Upper lobe of right lung (tissue), 1 donor: ENCODE data around the gene TMEM62. TPM values are rescaled to one million over a fixed set of nuclear protein-coding genes. Genes with fewer than 3 reads are reported as not detected.

Experiments used
- ATAC-seq: fragments of 200-7000 bp; cut with Tn5 transposase; one replicate; pipeline ENCODE4 v1.9.1; 2020; ENCODE audit warnings: mild to moderate bottlenecking, moderate library complexity
- DNase-seq: peaks from one replicate; pipeline ENCODE4 v3.0.0-alpha.2; 2020
- H3K27ac ChIP-seq: fragments of 200-600 bp; one replicate; pipeline ENCODE4 v1.8.0; 2022
- H3K27me3 ChIP-seq: fragments of 200-600 bp; one replicate; pipeline ENCODE4 v1.8.0; 2022; ENCODE audit warnings: mild to moderate bottlenecking
- H3K36me3 ChIP-seq: fragments of 200-600 bp; one replicate; pipeline ENCODE4 v1.8.0; 2022
- H3K4me1 ChIP-seq: fragments of 200-600 bp; one replicate; pipeline ENCODE4 v1.8.0; 2022
- H3K4me3 ChIP-seq: fragments of 200-600 bp; one replicate; pipeline ENCODE4 v1.8.0; 2022; ENCODE audit warnings: mild to moderate bottlenecking
- H3K9me3 ChIP-seq: fragments of 200-600 bp; one replicate; pipeline ENCODE4 v1.8.0; 2022
- CTCF ChIP-seq: fragments of 200-600 bp; IDR thresholded peaks from one replicate; pipeline ENCODE4 v1.8.0; 2022; ENCODE audit warnings: antibody characterized with exemption
- intact Hi-C: fragments of 100-400 bp; cut with DNase I; formaldehyde crosslinking; loops from one replicate; pipeline ENCODE4 v1.11.0; 2022
- total RNA-seq: library from RNA; stranded (reverse); fragmentation: NEBNext Ultra II Directional; extraction: Animal tissue kit (Norgen Biotek cat#: 25700); gene quantifications from one replicate; pipeline ENCODE4 v1.2.1, GENCODE V29; 2021
- donor health status: DM: no; HTN: yes; CAD: no; lungs with severe emphysema.

The TMEM62 gene
- total RNA-seq, 1 donor from 2014 or later: 28.1 TPM

- Histone ChIP-seq H3K9me3 (no peaks in the 10 kb centered on the region), H3K36me3 (peaks cover 54% of the 10 kb centered on the region), H3K27me3 (no peaks in the 10 kb centered on the region), H3K27ac (peak within 1 kb of the TSS; percentile 91), H3K4me1 (peaks cover 26% of the 10 kb centered on the region), H3K4me3 (peak within 1 kb of the TSS; percentile 88)
- ATAC-seq (peak; percentile 99), DNase-seq (peak; percentile 100)
- peak; percentile 44 for TF ChIP-seq CTCF
- intact Hi-C loops: no loop called here
Observed at GRCh38 chr15:43185157-43186002, 52.0 kb downstream of the TMEM62 start, which contains the start of gene CCNDBP1. Gene CCNDBP1, plus strand, starts transcription at chr15:43185403. Its CDS starts 96 bp downstream, at chr15:43185499.

DNA sequence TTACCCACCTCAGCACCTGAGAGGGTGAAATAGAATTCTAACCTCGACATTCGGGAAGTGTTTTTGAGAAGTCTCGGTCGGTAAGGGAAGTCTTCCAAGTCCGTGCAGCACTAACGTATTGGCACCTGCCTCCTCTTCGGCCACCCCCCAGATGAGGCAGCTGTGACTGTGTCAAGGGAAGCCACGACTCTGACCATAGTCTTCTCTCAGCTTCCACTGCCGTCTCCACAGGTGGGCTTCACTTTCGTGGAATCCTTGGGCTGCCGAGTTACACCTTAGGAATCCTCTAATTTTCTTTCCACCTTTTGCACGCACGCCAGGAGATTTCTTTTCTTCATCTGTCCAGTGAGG lies 52.6 kb downstream of the TMEM62 start:
- no peak for TF ChIP-seq CTCF
- DNase-seq: no peak
- Histone ChIP-seq H3K9me3 (no peaks in the 10 kb centered on the region), H3K4me3 (peak overlapping the region; percentile 88), H3K4me1 (peaks cover 26% of the 10 kb centered on the region), H3K36me3 (peaks cover 59% of the 10 kb centered on the region), H3K27ac (peak overlapping the region; percentile 91), H3K27me3 (no peaks in the 10 kb centered on the region)
- peak; percentile 12 for ATAC-seq
- intact Hi-C loops: no loop called here

- Histone ChIP-seq H3K4me1 (peaks cover 26% of the 10 kb centered on the region), H3K4me3 (no peak overlapping the region), H3K9me3 (no peaks in the 10 kb centered on the region), H3K27me3 (no peaks in the 10 kb centered on the region), H3K36me3 (peaks cover 60% of the 10 kb centered on the region), H3K27ac (no peak overlapping the region)
- TF ChIP-seq CTCF: peak; percentile 65
- DNase-seq (no peak), ATAC-seq (no peak)
- intact Hi-C loops: no loop called here
Observed at GRCh38 chr15:43187544-43188155, 54.3 kb downstream of the TMEM62 start.

DNA sequence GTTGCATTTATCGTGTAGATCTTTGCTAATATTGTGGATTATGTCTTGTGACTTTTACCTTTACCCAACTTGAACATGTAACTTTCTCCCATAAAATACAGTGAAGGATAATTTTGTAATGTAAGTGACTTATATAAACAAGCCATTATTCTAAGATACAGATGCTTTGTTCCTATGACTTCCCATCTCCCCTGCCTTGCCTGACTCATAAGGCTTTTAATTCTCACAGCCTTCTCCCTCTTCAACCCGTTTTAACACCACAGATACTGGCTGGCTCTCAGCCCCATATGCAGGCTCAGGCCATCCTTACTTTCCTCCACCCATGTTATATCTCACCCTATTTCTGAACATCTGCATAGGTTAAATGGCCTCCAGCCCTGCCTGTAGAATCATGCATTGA lies 55.9 kb downstream of the TMEM62 start:
- Histone ChIP-seq H3K4me1 (peaks cover 26% of the 10 kb centered on the region), H3K27ac (no peak overlapping the region), H3K9me3 (no peaks in the 10 kb centered on the region), H3K27me3 (no peaks in the 10 kb centered on the region), H3K36me3 (peaks cover 64% of the 10 kb centered on the region), H3K4me3 (no peak overlapping the region)
- TF ChIP-seq CTCF: no peak
- no peak for DNase-seq
- no peak for ATAC-seq
- intact Hi-C loops: no loop called here

DNA sequence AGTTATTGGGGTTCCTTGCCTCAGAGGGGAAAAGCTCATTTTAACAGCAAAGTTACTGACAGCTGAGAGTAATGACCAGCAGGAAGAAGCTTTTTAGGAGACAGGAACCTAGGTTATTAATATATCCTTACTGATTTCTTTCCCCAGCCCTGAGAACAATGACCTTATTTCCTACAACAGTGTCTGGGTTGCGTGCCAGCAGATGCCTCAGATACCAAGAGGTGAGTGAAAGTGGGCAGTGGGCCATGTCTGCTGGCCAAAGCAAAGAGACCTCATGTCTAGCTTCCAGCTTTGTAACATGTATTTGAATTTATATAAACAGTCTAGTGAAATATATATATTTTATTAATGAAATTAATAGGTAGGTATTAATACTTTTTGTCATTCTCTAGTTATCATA lies 56.8 kb downstream of the TMEM62 start:
- Histone ChIP-seq H3K9me3 (no peaks in the 10 kb centered on the region), H3K4me3 (no peak overlapping the region), H3K27ac (no peak overlapping the region), H3K4me1 (peaks cover 22% of the 10 kb centered on the region), H3K36me3 (peaks cover 70% of the 10 kb centered on the region), H3K27me3 (no peaks in the 10 kb centered on the region)
- no peak for ATAC-seq
- intact Hi-C loops: no loop called here
- no peak for DNase-seq
- no peak for TF ChIP-seq CTCF
